Activated naive CD4-positive, alpha-beta T cell (primary cell): ENCODE measurements around the gene FBN1.

Experiments
- DNase-seq, 4 experiments: peaks; one replicate each; lab custom pipeline; 2025; lab: John Stamatoyannopoulos, UW

The FBN1 gene

GRCh38 chr15:48426941-48427340, 218.6 kb downstream of the FBN1 start:
- DNase-seq, result no peak

DNA sequence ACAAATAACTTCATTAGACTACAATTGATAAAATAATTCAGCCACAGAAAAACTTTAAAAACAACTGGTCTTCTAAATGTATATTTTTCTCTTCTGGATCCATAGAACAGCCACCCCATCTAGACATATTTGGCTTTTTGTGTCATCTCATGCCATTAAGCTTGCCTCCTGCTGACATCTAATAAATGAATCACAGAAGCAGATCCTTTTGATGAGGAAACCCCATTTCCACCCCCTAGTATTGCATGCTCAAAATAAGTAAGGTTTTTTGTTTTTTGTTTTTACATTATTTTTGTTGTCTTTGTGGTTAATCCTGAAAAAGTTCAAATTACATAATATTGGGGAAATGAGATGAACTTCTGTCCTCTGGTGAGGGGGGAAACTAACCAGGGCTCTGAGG, 219.5 kb downstream of the FBN1 start:
- no peak for DNase-seq

- no peak for DNase-seq
Measured at GRCh38 chr15:48425051-48425450, 220.5 kb downstream of the FBN1 start.

GRCh38 chr15:48423896-48424475, 221.5 kb downstream of the FBN1 start:
- no peak for DNase-seq

DNA sequence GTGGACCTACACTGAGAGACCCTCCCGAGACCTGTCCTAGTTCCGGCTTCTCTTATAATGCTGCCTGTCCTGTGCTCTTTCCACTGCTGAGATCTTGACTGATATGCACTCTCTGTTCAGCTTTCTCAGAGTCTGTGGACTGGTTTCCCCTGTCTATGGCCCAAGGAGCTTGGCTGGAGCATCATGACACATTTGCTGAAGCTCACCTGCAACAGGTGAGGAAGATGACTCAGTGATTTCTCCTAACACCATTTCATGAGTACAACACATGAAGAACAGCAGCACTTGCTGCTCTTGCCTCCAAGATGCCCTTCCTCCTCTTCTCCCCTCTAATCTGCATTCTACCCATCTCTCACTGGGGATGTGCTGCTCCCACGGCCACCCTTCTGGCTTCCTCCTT, 222.2 kb downstream of the FBN1 start:
- DNase-seq, result no peak

DNA sequence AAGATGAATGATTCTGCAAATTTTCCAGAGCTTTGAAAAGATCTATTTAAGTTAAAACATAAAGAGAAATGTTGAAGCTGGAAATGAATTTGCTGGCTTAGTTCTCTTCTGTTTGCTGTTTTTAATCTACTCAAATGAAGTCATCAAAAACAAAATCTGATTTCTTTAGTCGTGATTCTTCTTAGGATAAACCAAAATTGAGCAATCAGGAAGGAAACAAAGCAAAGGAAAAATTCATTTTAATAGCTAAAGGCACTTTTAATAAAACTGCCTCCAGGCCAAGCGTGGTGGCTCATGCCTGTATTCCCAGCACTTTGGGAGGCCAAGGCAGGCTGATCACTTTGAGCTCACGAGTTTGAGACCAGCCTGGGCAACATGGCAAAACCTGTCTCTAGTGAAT, 223.1 kb downstream of the FBN1 start:
- no peak for DNase-seq

- DNase-seq, result no peak
Measured at GRCh38 chr15:48421362-48421761, 224.1 kb downstream of the FBN1 start.

DNA sequence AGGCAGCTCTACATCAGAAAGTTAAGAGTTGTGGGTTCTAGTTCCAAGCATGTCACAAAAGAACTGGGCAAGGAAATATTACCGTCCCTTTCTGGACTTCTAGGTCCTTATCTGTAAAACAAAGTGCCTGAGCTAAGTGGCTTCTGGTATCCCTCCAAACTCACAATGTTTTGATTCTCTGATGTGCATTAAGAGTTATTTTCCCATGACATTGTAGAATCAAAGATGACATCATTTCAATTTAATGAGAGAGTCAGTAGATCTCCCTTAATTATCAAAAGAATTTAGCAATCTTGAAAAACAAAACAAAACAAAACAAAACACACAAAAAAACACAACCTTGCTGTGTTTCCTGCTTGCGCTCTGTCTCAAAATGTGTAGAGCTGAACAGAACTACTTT, 225.6 kb downstream of the FBN1 start:
- DNase-seq, result no peak

DNA sequence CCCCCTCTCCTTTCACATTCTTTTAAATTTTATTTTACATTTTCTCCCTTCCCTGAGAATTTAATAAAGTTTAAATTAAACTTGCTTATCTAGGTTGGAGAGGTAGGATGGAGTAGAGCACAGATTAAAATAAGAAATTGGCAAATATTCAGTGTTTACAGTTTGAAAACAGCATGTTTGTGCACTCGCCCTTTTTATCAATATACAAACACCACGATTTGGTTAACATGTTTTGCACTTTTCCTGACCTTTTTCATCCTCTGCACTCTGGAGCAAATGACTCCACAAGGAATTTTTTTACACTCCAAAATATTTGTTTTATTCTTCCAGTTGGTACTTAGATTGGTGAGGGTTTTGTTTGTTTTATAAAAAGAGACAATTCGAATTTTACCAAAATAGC, 227.2 kb downstream of the FBN1 start:
- no peak for DNase-seq

DNA sequence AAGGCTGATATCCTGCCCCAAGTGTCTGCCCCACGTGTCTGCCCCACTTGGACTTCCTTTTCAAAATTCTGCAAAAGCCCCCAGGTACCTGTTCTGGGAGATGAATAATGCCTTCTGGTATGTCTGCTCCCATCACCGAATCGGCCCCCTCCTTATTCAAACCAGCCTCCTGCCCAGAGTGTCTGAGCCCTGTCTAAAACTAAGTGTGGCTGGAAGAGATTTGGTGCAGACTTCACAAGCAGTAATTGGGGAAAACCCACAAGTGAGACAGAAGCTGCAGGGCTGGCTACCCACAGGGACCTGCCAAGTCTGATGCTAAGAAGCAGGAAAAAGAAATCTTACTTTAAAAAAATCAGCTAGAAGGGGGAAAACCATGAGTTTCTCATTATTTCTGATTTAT, 229.2 kb downstream of the FBN1 start:
- DNase-seq, result no peak

GRCh38 chr15:48415036-48415886, 230.2 kb downstream of the FBN1 start:
- no peak for DNase-seq

- no peak for DNase-seq
Measured at GRCh38 chr15:48414015-48414414, 231.5 kb downstream of the FBN1 start.

- DNase-seq, result no peak
Measured at GRCh38 chr15:48413304-48413703, 232.2 kb downstream of the FBN1 start.

DNA sequence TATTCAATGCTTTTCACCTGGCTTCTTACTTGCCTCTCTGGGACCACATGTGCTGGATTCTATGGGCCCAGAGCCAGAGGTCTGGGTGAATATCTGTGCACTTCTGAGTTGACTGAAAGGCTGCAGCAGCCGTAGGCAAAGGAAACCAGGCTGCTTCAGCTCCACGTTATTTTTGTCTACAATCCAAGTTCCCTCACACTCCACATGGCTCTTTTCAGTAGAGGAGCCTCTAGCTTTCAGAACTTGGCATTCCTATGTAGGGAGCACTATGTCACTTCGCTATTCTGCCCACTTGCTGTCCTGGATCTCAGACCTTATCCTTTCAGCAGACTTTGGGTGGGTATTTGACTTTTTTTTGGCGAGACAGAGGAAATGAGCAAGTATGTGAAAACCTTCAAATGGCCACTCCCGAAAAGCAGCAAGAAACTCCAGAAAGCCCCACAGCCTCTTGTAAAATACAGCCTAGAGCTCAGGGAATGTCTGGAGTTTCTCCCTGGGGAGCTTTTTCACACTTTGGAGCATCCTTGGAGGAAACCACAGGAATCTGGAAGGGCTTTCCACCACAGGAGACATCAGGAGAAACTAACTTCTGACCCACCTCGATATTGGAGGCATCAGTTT, 233.4 kb downstream of the FBN1 start:
- DNase-seq, result no peak

DNA sequence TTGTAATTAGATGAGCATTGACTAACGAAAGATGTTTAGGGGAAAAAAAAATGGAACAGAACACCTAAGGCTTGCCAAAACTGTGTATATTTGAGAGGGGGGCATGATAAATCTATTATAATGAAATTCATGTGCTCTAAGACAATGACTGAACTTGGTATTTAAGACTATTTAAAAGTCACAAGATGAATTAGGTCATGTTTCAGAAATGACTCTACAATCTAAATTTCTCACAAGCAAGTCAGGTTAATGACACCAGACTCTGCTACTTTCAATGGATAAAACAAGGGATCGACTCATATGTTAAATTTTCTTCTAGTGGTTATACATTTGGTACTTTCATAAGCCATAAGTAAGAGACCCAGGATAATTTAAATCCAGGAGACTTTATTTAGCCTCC, 235.9 kb downstream of the FBN1 start:
- DNase-seq, result no peak

DNA sequence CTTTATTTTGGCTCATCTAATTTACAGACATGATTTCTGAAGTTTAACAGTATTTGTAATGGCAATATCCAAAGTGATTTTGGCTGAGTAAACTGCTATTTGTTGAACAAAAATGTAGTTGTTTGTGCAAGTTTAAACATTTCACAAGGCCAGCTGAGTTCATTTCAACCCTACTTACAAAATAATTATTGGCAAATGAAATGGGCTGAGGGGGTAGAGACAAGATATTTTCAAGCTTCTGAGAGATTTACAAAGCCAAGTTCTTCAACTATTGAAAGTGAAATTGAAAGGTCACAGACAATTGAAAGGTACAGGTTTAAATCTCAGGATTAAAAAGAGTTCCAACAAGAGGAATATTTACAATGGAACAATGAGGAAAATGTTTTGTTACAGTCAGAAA, 237.2 kb downstream of the FBN1 start:
- no peak for DNase-seq

DNA sequence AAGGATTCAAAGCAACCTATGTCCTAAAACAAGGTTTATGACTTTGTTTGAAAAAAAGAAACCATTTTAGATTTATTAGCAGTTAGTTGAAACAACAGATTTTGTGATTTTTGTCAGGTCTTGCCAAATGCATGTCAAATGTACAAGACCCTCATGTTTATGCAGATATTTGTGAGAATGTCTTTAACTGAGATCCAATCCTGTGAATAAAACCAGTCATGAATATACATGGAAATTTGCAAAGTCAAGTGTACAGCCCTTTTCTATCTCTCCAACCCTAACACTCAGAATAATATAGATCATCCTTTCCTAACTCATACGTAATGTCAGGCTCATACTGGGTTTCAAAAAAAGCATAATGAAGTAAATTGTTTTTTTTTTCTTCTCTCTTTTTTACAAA, 237.9 kb downstream of the FBN1 start:
- no peak for DNase-seq

GRCh38 chr15:48406911-48407310, 238.6 kb downstream of the FBN1 start:
- no peak for DNase-seq

DNA sequence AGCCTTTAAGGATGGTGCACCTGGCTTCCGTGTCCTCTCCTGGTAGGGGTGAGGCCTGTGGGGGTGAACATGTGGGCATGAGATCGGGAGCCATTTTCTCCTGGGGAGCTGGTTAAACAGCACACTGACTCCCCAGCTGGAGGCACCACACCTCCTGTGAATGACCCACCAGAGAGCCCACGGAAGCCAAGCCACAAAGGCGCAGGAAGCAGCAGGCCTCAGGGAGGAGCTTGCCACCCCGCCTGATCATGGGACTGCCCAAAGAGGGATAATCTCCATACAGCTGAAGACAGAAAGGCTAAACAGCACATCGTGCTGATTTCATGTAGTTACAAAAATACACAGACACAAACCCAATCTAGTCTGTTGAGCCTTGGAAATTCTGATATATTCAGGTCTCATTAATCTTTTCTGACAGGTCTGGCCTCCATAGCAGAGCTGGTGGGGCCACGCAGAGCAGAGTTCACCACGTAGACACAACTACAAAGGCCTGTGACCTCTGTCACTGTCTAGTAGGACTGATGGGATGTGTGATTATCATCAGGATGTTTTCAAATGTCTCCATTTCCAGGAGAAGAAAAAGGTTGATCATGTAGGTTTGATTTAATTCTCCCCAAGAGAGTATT, 239.1 kb downstream of the FBN1 start:
- no peak for DNase-seq

DNA sequence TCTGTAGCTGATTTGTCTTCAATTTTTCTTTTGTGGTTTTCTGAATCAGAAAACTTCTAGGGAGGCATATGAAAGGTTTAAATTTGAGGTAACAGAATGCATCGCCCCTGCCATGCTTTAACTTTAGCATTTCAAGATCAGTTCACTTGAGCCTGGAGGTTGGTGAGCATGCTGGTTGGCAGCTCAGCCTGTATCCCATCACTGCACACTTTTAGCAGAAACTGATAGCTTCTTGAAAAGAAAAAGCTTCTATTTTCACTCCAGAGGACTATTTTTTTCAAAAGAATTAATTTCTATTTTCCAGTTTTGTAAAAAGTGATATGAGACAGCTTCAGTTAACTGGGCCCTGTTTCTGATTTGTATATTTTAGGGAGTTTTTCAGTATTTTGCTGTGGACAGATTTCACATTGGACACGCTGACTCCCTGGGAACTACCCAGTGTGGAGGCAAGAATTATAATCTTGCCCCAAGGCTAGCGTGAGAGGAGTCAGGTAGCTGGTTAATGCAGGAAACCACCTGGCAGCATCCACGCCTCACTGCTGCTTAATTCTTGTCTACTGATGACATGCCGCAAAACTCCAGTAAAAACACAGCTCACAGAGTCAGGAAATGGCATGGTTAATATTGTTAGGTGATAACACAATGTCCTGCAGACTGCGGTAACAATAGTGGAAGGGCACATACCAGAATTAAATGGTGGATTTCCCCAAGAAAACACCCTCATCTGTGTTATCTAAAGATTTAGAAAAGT, 242.9 kb downstream of the FBN1 start:
- DNase-seq, result no peak

- DNase-seq, result no peak
Measured at GRCh38 chr15:48400086-48400485, 245.4 kb downstream of the FBN1 start.

- DNase-seq, result no peak
Measured at GRCh38 chr15:48397841-48398240, 247.7 kb downstream of the FBN1 start.
